Hepatocyte (in vitro differentiated cells): ENCODE data around the gene PGA5. TPM values are rescaled to one million over a fixed set of nuclear protein-coding genes. Genes with fewer than 3 reads are reported as not detected.
A peak's percentile ranks its signal among the peaks of the same experiment; 100 is the strongest.

Source experiments
- DNase-seq: peaks from one replicate; pipeline ENCODE4 v3.0.0-alpha.2; 2016; ENCODE audit warnings: low spot score
- H2AFZ ChIP-seq: fragments of 200-600 bp; sonication (generic); 2 replicates; pipeline ENCODE4 v1.6.0; 2016; ENCODE audit warnings: antibody characterized with exemption, mild to moderate bottlenecking
- H3K27ac ChIP-seq: fragments of 200-600 bp; sonication (generic); 2 replicates; pipeline ENCODE4 v1.5.1; 2016; ENCODE audit warnings: mild to moderate bottlenecking
- H3K27me3 ChIP-seq: fragments of 200-600 bp; sonication (generic); 2 replicates; pipeline ENCODE4 v1.6.1; 2016
- H3K36me3 ChIP-seq: fragments of 200-600 bp; sonication (generic); replicated peaks from 2 replicates; pipeline ENCODE4 v1.5.1; 2016; ENCODE audit warnings: low read depth; ENCODE audit not compliant: insufficient read depth
- H3K4me1 ChIP-seq: fragments of 200-600 bp; sonication (generic); 2 replicates; pipeline ENCODE4 v1.5.1; 2016; ENCODE audit warnings: mild to moderate bottlenecking, moderate library complexity; ENCODE audit not compliant: insufficient read depth
- H3K4me2 ChIP-seq: fragments of 200-600 bp; sonication (generic); 2 replicates; pipeline ENCODE4 v1.6.0; 2016
- H3K4me3 ChIP-seq: fragments of 200-600 bp; sonication (generic); 2 replicates; pipeline ENCODE4 v1.5.1; 2016; ENCODE audit warnings: mild to moderate bottlenecking
- H3K79me2 ChIP-seq: fragments of 200-600 bp; sonication (generic); 2 replicates; pipeline ENCODE4 v1.6.0; 2017; ENCODE audit warnings: mild to moderate bottlenecking
- H3K9me2 ChIP-seq: fragments of 200-600 bp; sonication (generic); replicated peaks from 2 replicates; pipeline ENCODE4 v1.6.0; 2017; ENCODE audit warnings: mild to moderate bottlenecking; ENCODE audit not compliant: insufficient read depth
- H3K9me3 ChIP-seq: fragments of 200-600 bp; sonication (generic); 2 replicates; pipeline ENCODE4 v1.5.1; 2016; ENCODE audit warnings: low read depth, mild to moderate bottlenecking
- H4K20me1 ChIP-seq: fragments of 200-600 bp; sonication (generic); 2 replicates; pipeline ENCODE4 v1.6.0; 2016; ENCODE audit warnings: mild to moderate bottlenecking; ENCODE audit not compliant: insufficient read depth, poor library complexity, severe bottlenecking
- CTCF ChIP-seq: fragments of 200-600 bp; sonication (generic); IDR thresholded peaks from 2 replicates; pipeline ENCODE4 v1.5.1; 2016; ENCODE audit warnings: antibody characterized with exemption, mild to moderate bottlenecking; ENCODE audit not compliant: poor library complexity
- EZH2 ChIP-seq: fragments of 200-600 bp; sonication (generic); IDR thresholded peaks from 2 replicates; pipeline ENCODE4 v1.6.1; 2016; ENCODE audit warnings: antibody characterized with exemption, mild to moderate bottlenecking, borderline replicate concordance
- EZH2phosphoT487 ChIP-seq: fragments of 200-600 bp; sonication (generic); IDR thresholded peaks from one replicate; pipeline ENCODE4 v1.6.1; 2018; ENCODE audit warnings: antibody characterized with exemption, mild to moderate bottlenecking, low read depth, moderate library complexity; ENCODE audit not compliant: unreplicated experiment, severe bottlenecking
- WGBS: methylation state at CpG from one replicate; pipeline ENCODE4 v1.1.6; 2016; ENCODE audit warnings: low lambda C conversion rate; ENCODE audit errors: missing lambda C conversion rate; 5-methylcytosine and 5-hydroxymethylcytosine counted together
- polyA plus RNA-seq: library from polyadenylated mRNA; unstranded; fragments of >200 nt; fragmentation: Nextera tagmentation; extraction: Ambion mirVana; gene quantifications from 2 replicates; pipeline ENCODE4 v1.2.1, GENCODE V29; 2016
- total RNA-seq: library from RNA; depleted of rRNA; stranded (reverse); fragments of >200 nt; gene quantifications from 2 replicates; pipeline ENCODE4 v1.2.3, GENCODE V29; 2014

PGA5 gene
- total and polyA plus RNA-seq, 2 experiments from 2014 or later: 0.77 to 1.8 TPM

GRCh38 chr11:61254403-61255025 is 13.5 kb downstream of the PGA5 start:
- DNase-seq: peak; percentile 71
- no peaks in the 10 kb centered on the region for H3K36me3 ChIP-seq
- H3K9me2 ChIP-seq: no peaks in the 10 kb centered on the region
- H3K4me2 ChIP-seq: no peak overlapping the region
- WGBS: 57% methylated on average over 12 of the region's 12 CpGs
- no peaks in the 10 kb centered on the region for H4K20me1 ChIP-seq
- no peak overlapping the region for H3K4me3 ChIP-seq
- H3K79me2 ChIP-seq: no peaks in the 10 kb centered on the region
- no peaks in the 10 kb centered on the region for H3K27me3 ChIP-seq
- H2AFZ ChIP-seq: no peak overlapping the region
- peak; percentile 67 for TF ChIP-seq CTCF
- TF ChIP-seq EZH2phosphoT487: no peak
- TF ChIP-seq EZH2: no peak
- no peaks in the 10 kb centered on the region for H3K4me1 ChIP-seq
- no peaks in the 10 kb centered on the region for H3K9me3 ChIP-seq
- no peak overlapping the region for H3K27ac ChIP-seq

GRCh38 chr11:61256710-61257482 is 15.9 kb downstream of the PGA5 start:
- 93% methylated on average over 18 of the region's 18 CpGs for WGBS
- TF ChIP-seq EZH2 (no peak), CTCF (no peak), EZH2phosphoT487 (no peak)

GRCh38 chr11:61258546-61258945 is 17.6 kb downstream of the PGA5 start:
- H3K4me1 ChIP-seq: no peaks in the 10 kb centered on the region
- no peak overlapping the region for H2AFZ ChIP-seq
- H3K27ac ChIP-seq: no peak overlapping the region
- H3K9me3 ChIP-seq: no peaks in the 10 kb centered on the region
- H3K36me3 ChIP-seq: no peaks in the 10 kb centered on the region
- no peak for DNase-seq
- no peaks in the 10 kb centered on the region for H3K9me2 ChIP-seq
- H3K4me3 ChIP-seq: no peak overlapping the region
- no peaks in the 10 kb centered on the region for H3K79me2 ChIP-seq
- no peaks in the 10 kb centered on the region for H4K20me1 ChIP-seq
- H3K27me3 ChIP-seq: no peaks in the 10 kb centered on the region
- TF ChIP-seq CTCF: no peak
- no peak for TF ChIP-seq EZH2
- no peak for TF ChIP-seq EZH2phosphoT487
- WGBS: 93% methylated on average over 9 of the region's 9 CpGs
- no peak overlapping the region for H3K4me2 ChIP-seq

More at GRCh38 chr11:61256710-61257482, 15.9 kb downstream of the PGA5 start:
- H3K27me3 ChIP-seq: no peaks in the 10 kb centered on the region
- no peak overlapping the region for H3K27ac ChIP-seq
- DNase-seq: no peak
- no peaks in the 10 kb centered on the region for H3K79me2 ChIP-seq
- H4K20me1 ChIP-seq: no peaks in the 10 kb centered on the region
- no peaks in the 10 kb centered on the region for H3K9me2 ChIP-seq
- no peaks in the 10 kb centered on the region for H3K4me1 ChIP-seq
- no peak overlapping the region for H3K4me2 ChIP-seq
- no peak overlapping the region for H2AFZ ChIP-seq
- H3K9me3 ChIP-seq: no peaks in the 10 kb centered on the region
- no peaks in the 10 kb centered on the region for H3K36me3 ChIP-seq
- H3K4me3 ChIP-seq: no peak overlapping the region
